HG02973 (cell line): ENCODE measurements around the gene HAP1.
"Not testable (repeated sequence)": the region's sequence is repeated elsewhere in the genome, so short reads cannot be mapped to it uniquely, and the experiment has no call there.

ENCODE experiments used
- ATAC-seq: cut with Tn5 transposase; IDR thresholded peaks from one replicate; pipeline ENCODE4 v1.9.1; 2021; ENCODE audit warnings: moderate library complexity; ENCODE audit not compliant: unreplicated experiment

HAP1 gene

GRCh38 chr17:41734139-41734948, at the start of gene HAP1:
HAP1 (minus strand) TSS chr17:41734643; CDS start chr17:41734634, 9 bp downstream.
- ATAC-seq, result no peak

- ATAC-seq, result no peak
Observed at GRCh38 chr17:41782142-41782541, 47.7 kb upstream of the HAP1 start.

DNA sequence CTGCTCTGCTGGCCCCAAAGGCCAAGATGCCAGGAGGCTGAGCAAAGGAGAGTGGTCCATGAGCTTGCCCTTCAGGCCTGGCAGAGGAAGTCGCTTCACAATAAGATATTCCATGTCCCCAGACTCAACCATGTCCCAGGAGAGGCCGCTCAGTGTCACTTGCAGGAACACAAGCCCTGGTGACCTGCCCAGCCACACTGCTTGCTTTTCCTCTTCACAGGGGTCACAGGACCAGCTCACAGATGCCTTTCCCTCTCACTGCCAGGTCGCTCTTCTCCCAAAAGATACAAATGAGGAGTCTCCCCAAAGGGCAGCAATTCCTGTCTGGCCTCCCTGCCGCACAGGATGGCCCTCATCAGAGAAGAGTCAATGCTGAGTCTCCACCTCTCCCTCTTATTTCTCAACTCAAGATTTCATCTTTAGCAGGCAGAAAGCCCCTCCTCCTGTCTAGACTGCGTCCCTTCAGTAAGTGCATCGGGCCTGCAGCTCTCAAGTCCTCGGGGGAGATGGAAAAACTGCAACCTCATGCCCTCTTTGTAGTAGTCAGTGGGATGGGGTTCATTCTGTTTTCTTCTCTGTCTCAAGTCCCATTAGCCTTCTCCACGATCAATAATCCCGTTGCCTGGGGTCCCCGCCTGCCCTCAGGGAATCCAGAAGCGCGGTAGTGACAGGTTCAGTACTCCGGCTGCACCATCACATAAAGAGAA, 47.1 kb upstream of the HAP1 start:
- no peak for ATAC-seq

DNA sequence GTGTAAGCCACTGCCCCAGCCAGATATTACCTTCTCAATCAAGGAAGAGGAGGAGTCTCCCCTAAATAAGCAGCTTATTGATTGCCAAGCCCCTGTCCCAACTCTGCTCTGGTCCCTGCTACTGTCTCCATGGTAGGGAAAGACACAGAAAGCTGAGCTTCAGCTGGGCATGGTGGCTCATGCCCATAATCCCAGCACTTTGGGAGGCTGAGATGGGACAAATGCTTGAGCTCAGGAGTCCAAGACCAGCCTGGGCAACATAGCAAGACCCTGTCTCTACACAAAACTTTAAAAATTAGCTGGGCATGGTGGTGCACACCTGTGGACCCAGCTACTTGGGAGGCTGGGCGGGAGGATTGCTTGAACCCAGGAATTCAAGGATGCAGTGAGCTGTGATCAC, 45.5 kb upstream of the HAP1 start:
- no peak for ATAC-seq

DNA sequence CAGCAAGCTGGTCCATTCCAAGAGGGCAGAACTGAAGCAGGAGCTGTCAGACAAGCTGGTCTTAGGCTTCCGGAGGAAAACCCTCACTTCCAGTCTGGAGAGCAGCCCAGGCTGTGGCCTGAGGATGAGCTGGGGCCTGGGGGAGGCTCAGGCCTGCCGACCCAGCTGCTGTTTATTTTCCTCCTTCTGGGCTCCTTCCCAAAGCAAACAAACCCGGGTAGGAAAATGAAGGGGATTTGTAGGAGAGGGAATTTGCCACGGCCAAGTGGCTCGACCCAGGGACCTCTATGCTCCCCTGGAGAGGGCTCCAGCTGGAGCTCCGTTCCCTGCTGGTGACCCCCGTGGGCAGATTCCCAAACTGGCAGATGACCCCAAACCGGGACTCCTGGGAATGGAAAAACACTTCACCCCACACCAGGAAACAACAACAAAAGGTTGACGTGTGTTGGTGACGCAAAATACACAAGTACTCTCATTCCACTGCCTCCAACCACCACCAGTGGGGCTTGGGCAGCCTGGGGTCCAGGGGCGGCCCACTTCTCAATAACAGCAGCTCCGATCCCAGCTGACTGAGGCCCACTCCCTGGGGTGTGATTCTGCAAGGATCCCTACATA, 43.2 kb upstream of the HAP1 start:
- no peak for ATAC-seq

- ATAC-seq, result no peak
Observed at GRCh38 chr17:41777157-41777573, 42.7 kb upstream of the HAP1 start.

- not testable (repeated sequence) for ATAC-seq
Observed at GRCh38 chr17:41776262-41776900, 41.9 kb upstream of the HAP1 start.

- no peak for ATAC-seq
Observed at GRCh38 chr17:41775394-41776226, 41.2 kb upstream of the HAP1 start.

DNA sequence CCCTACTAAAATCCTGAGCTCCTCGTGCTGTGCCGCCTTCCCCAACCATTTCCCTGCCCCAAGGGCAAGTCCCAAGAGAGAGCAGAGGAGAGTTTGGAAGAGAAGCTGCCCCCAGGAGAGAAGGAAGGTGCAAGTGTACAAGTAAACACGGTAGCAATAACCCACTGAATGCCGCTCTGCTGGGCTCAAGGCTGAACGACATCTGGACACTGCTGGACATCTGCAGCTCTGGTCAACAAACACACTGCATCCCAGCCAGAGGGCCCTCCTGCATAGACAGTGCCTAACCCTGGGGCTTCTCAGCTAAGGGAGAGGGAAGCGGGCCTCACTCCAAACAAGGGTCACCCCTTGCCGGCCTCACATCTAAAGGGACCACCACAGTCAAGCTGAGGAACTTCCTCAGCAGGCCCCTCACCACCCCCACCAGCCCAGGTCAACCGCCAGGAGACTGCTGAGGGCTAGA, 39.3 kb upstream of the HAP1 start:
- no peak for ATAC-seq

DNA sequence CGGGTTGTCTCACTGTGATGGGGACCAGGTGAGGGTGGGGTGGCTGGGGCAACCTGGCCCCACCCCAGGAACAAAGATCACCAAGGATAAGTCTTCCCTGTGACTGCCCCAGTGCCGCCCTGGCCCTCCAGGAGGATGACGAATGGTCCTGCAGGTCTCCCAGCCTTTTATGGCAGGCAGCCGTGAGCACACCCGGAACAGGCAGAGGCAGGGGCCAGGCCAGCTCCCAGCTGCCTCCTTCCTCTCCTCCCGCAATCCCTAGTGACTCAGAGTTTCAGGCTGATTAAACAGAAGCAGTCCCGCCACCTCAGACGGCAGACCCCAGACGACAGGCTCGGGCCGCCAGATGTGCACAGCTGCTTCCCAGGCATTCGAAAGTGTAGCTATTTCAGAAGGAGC, 38.7 kb upstream of the HAP1 start:
- no peak for ATAC-seq

DNA sequence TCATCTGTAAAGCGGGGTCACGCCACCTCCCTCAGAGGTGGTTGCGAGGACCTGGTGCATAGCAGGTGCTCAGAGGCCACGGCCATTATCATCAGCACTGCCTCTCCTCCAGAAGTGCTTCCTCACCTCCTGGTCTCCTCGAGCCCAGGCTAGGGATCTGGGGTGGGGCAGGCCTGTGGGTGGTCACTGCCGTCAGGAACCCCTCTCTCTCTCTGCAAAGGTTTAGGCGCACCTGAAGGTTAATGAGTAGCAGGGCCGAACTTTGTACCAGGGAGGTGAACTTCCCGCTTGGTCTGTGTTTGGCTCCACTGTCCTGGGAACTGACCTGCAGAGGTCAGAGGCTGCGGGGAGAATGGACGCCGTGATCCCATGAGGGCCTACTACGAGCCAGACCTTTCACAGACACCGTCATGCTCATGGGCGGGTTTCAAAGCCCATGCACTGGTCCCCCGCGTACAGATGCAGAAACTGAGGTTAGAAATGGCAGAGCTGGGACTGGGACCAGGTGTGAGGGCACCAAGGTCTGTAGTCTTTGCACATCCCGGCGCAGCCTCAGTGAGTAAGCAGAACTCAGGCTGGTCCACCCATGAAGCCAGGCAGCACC, 38.2 kb upstream of the HAP1 start:
- ATAC-seq, result no peak

- no peak for ATAC-seq
Observed at GRCh38 chr17:41772218-41772585, 37.8 kb upstream of the HAP1 start.

- no peak for ATAC-seq
Observed at GRCh38 chr17:41771389-41772206, 37.2 kb upstream of the HAP1 start.

- no peak for ATAC-seq
Observed at GRCh38 chr17:41769985-41770384, 35.5 kb upstream of the HAP1 start.

GRCh38 chr17:41769346-41769862, 35.0 kb upstream of the HAP1 start:
- ATAC-seq, result no peak

DNA sequence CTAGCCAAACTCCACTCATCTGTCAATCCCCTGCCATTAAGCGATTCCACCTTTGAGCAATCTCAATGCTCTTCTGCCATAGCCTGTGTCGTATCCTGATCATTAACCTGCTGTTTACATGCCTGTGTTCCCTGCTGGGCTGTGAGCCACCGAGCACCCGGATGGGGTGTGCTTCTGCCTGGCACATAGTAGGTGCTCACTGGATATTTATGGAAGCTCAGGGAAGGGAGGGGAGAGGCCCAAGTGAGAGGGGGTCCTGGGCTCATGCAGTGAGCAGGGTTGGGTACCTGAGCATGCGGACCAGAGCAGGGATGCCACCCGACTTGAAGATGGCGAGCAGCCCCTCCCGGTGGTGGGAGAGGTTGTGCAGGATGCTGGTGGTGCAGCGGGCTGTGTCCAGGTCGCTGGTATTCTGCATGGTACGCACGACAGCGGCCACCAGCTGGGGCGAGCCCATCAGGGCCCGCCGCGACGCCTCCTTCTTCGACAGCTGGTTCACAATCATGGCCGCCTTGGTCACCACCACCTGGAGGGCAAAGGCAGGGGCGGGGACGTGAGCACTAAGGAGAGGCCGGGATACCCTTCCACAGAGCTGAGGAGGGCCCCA, 34.3 kb upstream of the HAP1 start:
- ATAC-seq, result no peak

GRCh38 chr17:41767324-41768042, 33.0 kb upstream of the HAP1 start:
- no peak for ATAC-seq

- no peak for ATAC-seq
Observed at GRCh38 chr17:41766135-41766534, 31.7 kb upstream of the HAP1 start.
